ENCODE data around the gene RAD18. TPM values are rescaled to one million over a fixed set of nuclear protein-coding genes. Genes with fewer than 3 reads are reported as not detected.

Gene RAD18
- total RNA-seq, 2 donors from 2014 or later: 18.2 to 20.8 TPM

DNA sequence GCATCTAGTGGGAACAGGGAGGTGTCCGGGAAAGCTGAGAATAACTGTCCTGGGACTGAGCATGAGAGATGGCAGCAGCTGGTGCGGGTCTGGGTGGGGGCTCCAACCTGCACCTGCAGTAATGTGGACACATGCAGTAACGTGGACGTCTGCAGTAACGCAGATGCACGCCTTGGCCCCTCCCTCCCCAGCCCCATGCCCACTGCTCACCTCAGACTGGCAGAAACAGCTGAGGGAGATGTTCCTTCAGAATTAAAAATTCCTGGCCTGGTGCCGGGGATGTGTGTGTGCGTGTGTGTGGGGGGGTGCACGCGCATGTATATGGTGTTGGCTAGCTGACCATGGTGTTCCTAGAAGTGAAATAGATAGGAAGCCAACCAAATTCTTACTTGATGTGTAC lies 107.2 kb downstream of the RAD18 start:
- no peaks in the 10 kb centered on the region for H3K36me3 ChIP-seq (ENCODE audit: control insufficient read depth, insufficient read depth, low read length)
- 96% methylated on average over 8 to 10 of the region's 10 CpGs for WGBS, 2 experiments (ENCODE audit: insufficient coverage in 1 of 2, insufficient read length in 1 of 2)
- no peaks in the 10 kb centered on the region for H3K27me3 ChIP-seq (ENCODE audit: control insufficient read depth, insufficient read depth, low read length, poor library complexity, severe bottlenecking)
- Mint-ChIP-seq H3K9me3 (no peaks in the 10 kb centered on the region), H3K27me3 (ENCODE audit: insufficient read depth) (no peaks in the 10 kb centered on the region), H3K36me3 (ENCODE audit: low read depth) (no peaks in the 10 kb centered on the region), H3K27ac (no peak overlapping the region), H3K4me3 (no peak overlapping the region), H3K4me1 (no peaks in the 10 kb centered on the region)
- H3K9me3 ChIP-seq (ENCODE audit: control insufficient read depth, low read length): no peaks in the 10 kb centered on the region
- H3K4me1 ChIP-seq (ENCODE audit: control insufficient read depth, insufficient read depth, low read length): no peaks in the 10 kb centered on the region
- H3K4me3 ChIP-seq (ENCODE audit: low read length): no peak overlapping the region
- no peak overlapping the region for H3K9ac ChIP-seq (ENCODE audit: extremely low read depth, low read length, poor library complexity, severe bottlenecking)
- no peak for DNase-seq
- H3K27ac ChIP-seq (ENCODE audit: low read depth, low read length): no peak overlapping the region
- TF ChIP-seq, protein P1, sequence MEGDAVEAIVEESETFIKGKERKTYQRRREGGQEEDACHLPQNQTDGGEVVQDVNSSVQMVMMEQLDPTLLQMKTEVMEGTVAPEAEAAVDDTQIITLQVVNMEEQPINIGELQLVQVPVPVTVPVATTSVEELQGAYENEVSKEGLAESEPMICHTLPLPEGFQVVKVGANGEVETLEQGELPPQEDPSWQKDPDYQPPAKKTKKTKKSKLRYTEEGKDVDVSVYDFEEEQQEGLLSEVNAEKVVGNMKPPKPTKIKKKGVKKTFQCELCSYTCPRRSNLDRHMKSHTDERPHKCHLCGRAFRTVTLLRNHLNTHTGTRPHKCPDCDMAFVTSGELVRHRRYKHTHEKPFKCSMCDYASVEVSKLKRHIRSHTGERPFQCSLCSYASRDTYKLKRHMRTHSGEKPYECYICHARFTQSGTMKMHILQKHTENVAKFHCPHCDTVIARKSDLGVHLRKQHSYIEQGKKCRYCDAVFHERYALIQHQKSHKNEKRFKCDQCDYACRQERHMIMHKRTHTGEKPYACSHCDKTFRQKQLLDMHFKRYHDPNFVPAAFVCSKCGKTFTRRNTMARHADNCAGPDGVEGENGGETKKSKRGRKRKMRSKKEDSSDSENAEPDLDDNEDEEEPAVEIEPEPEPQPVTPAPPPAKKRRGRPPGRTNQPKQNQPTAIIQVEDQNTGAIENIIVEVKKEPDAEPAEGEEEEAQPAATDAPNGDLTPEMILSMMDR (conservative IDR thresholded peaks at IDR 0.05): no peak

- no peaks in the 10 kb centered on the region for H3K4me1 Mint-ChIP-seq
- Histone ChIP-seq H3K9me3 (ENCODE audit: control insufficient read depth, low read length) (no peaks in the 10 kb centered on the region), H3K4me1 (ENCODE audit: control insufficient read depth, insufficient read depth, low read length) (no peaks in the 10 kb centered on the region), H3K36me3 (ENCODE audit: control insufficient read depth, insufficient read depth, low read length) (no peaks in the 10 kb centered on the region), H3K27me3 (ENCODE audit: control insufficient read depth, insufficient read depth, low read length, poor library complexity, severe bottlenecking) (no peaks in the 10 kb centered on the region), H3K27ac (ENCODE audit: low read depth, low read length) (no peak overlapping the region), H3K9ac (ENCODE audit: extremely low read depth, low read length, poor library complexity, severe bottlenecking) (no peak overlapping the region), H3K4me3 (ENCODE audit: low read length) (no peak overlapping the region)
- H3K27me3 Mint-ChIP-seq (ENCODE audit: insufficient read depth): no peaks in the 10 kb centered on the region
- H3K36me3 Mint-ChIP-seq (ENCODE audit: low read depth): no peaks in the 10 kb centered on the region
- DNase-seq: no peak
- no peaks in the 10 kb centered on the region for H3K9me3 Mint-ChIP-seq
- no peak overlapping the region for H3K4me3 Mint-ChIP-seq
- TF ChIP-seq, protein P1 (conservative IDR thresholded peaks at IDR 0.05): no peak
- H3K27ac Mint-ChIP-seq: no peak overlapping the region
- 88 to 94% methylated on average over 4 of the region's 4 CpGs for WGBS, 2 experiments (ENCODE audit: insufficient coverage in 1 of 2, insufficient read length in 1 of 2)
Observed at GRCh38 chr3:8854656-8855055, 108.6 kb downstream of the RAD18 start.

GRCh38 chr3:8853081-8853480 lies 110.2 kb downstream of the RAD18 start:
- TF ChIP-seq, protein P1 (conservative IDR thresholded peaks at IDR 0.05): no peak
- no peak overlapping the region for H3K4me3 ChIP-seq (ENCODE audit: low read length)
- no peaks in the 10 kb centered on the region for H3K4me1 Mint-ChIP-seq
- no peak overlapping the region for H3K4me3 Mint-ChIP-seq
- H3K36me3 Mint-ChIP-seq (ENCODE audit: low read depth): no peaks in the 10 kb centered on the region
- no peaks in the 10 kb centered on the region for H3K9me3 ChIP-seq (ENCODE audit: control insufficient read depth, low read length)
- no peaks in the 10 kb centered on the region for H3K4me1 ChIP-seq (ENCODE audit: control insufficient read depth, insufficient read depth, low read length)
- 79 to 90% methylated on average over 4 to 5 of the region's 5 CpGs for WGBS, 2 experiments (ENCODE audit: insufficient coverage in 1 of 2, insufficient read length in 1 of 2)
- H3K9ac ChIP-seq (ENCODE audit: extremely low read depth, low read length, poor library complexity, severe bottlenecking): no peak overlapping the region
- H3K36me3 ChIP-seq (ENCODE audit: control insufficient read depth, insufficient read depth, low read length): no peaks in the 10 kb centered on the region
- no peak overlapping the region for H3K27ac Mint-ChIP-seq
- H3K27me3 Mint-ChIP-seq (ENCODE audit: insufficient read depth): no peaks in the 10 kb centered on the region
- H3K27me3 ChIP-seq (ENCODE audit: control insufficient read depth, insufficient read depth, low read length, poor library complexity, severe bottlenecking): no peaks in the 10 kb centered on the region
- H3K27ac ChIP-seq (ENCODE audit: low read depth, low read length): no peak overlapping the region
- DNase-seq: no peak
- no peaks in the 10 kb centered on the region for H3K9me3 Mint-ChIP-seq
